OCI-LY3 (cell line): ENCODE data around the gene PKD2L2.

ENCODE experiments used
- EZH2phosphoT487 ChIP-seq: fragments of 200-600 bp; shearing (Covaris generic); IDR thresholded peaks from 2 replicates; pipeline ENCODE4 v1.6.1; 2018; ENCODE audit warnings: antibody characterized with exemption, mixed run types, low read depth
- TF ChIP-seq, protein P1 (sequence below): fragments of 200-600, 300-600 bp; sonication (generic); IDR thresholded peaks from 2 replicates; pipeline ENCODE4 v1.5.1; 2014; ENCODE audit warnings: antibody characterized with exemption, low read length, low read depth

DNA sequence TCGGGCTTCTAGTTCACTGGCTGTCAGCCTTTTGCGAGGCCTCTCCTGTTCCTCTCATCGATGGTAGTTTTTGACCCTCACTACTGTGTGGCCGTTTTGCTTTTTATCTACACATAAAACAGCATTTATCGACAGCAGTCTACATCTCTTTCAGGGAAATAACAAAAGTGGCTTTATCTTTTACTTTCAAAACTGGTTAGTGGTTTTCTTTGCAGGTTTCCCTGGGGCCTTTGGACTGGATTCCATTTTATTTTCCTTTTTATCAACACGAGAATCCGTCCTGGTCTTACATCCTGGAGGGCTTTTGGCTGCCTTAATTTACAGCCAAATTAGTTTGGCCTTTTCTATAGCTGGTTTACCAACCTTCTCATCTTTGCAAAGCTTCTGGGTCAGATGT, 793 bp upstream of the PKD2L2 start:
- TF ChIP-seq, protein P1, sequence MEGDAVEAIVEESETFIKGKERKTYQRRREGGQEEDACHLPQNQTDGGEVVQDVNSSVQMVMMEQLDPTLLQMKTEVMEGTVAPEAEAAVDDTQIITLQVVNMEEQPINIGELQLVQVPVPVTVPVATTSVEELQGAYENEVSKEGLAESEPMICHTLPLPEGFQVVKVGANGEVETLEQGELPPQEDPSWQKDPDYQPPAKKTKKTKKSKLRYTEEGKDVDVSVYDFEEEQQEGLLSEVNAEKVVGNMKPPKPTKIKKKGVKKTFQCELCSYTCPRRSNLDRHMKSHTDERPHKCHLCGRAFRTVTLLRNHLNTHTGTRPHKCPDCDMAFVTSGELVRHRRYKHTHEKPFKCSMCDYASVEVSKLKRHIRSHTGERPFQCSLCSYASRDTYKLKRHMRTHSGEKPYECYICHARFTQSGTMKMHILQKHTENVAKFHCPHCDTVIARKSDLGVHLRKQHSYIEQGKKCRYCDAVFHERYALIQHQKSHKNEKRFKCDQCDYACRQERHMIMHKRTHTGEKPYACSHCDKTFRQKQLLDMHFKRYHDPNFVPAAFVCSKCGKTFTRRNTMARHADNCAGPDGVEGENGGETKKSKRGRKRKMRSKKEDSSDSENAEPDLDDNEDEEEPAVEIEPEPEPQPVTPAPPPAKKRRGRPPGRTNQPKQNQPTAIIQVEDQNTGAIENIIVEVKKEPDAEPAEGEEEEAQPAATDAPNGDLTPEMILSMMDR = no peak
- no peak for TF ChIP-seq EZH2phosphoT487
